DOHH2 (cell line): Measurements from ENCODE around the gene OLFM4.

Source experiments
- EZH2phosphoT487 ChIP-seq: fragments of 200-600 bp; sonication (generic); IDR thresholded peaks from 2 replicates; pipeline ENCODE4 v1.6.1; 2017; ENCODE audit warnings: borderline replicate concordance, mild to moderate bottlenecking, antibody characterized with exemption, low read length, moderate library complexity, mixed read lengths
- TF ChIP-seq, protein P1 (sequence below): fragments of 200-600 bp; sonication (generic); IDR thresholded peaks from one replicate; pipeline ENCODE4 v1.5.1; 2014; ENCODE audit warnings: antibody characterized with exemption, mild to moderate bottlenecking, low read depth, low read length; ENCODE audit not compliant: poor library complexity, severe bottlenecking

DNA sequence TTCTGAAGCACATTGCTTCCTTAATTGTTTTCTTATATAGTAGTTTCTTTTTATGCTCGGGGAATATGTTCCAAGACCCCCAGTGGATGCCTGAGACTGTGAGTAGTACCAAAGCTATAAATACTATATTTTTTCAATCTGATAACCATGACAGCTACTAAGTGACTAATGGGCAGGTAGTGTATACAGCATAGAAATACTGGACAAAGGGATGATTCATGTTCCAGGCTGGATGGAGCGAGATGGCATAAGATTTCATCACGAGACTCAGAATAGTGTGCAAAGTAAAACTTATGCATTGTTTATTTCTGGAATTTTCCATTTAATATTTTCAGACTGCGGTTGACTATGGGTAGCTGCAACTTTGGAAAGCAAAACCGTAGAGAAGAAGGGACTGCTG lies 47.9 kb upstream of the OLFM4 start:
- TF ChIP-seq, protein P1, sequence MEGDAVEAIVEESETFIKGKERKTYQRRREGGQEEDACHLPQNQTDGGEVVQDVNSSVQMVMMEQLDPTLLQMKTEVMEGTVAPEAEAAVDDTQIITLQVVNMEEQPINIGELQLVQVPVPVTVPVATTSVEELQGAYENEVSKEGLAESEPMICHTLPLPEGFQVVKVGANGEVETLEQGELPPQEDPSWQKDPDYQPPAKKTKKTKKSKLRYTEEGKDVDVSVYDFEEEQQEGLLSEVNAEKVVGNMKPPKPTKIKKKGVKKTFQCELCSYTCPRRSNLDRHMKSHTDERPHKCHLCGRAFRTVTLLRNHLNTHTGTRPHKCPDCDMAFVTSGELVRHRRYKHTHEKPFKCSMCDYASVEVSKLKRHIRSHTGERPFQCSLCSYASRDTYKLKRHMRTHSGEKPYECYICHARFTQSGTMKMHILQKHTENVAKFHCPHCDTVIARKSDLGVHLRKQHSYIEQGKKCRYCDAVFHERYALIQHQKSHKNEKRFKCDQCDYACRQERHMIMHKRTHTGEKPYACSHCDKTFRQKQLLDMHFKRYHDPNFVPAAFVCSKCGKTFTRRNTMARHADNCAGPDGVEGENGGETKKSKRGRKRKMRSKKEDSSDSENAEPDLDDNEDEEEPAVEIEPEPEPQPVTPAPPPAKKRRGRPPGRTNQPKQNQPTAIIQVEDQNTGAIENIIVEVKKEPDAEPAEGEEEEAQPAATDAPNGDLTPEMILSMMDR, result no peak
- TF ChIP-seq EZH2phosphoT487, result no peak
